ENCODE results near the gene SPEG.
"Not testable (repeated sequence)": the region's sequence is repeated elsewhere in the genome, so short reads cannot be mapped to it uniquely, and the experiment has no call there.

The SPEG gene

DNA sequence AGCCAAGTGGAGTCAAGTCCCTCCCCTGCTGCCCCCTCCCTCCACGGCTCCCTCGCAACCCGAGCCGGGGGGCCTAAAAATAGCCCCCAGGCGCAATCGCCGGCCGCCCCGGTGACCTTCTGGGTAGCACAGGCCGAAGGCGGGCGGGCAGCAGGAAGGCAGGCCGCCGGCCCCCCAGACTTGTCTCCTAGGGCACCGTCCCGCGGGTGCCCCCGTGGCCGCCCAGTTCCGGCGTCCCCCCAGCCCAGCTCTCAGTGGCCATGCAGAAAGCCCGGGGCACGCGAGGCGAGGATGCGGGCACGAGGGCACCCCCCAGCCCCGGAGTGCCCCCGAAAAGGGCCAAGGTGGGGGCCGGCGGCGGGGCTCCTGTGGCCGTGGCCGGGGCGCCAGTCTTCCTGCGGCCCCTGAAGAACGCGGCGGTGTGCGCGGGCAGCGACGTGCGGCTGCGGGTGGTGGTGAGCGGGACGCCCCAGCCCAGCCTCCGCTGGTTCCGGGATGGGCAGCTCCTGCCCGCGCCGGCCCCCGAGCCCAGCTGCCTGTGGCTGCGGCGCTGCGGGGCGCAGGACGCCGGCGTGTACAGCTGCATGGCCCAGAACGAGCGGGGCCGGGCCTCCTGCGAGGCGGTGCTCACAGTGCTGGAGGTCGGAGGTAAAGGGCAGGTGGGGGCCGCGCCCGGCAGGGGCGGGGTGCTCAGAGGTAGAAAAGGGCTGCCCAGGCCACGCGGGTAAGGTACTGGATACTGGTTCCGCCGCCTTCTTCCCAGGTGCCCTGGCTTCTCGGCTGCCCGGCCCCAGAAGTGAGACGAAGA, at the start of gene SPEG:
Gene SPEG, plus strand, starts transcription at position 126 of the 808 bp plus-strand sequence. Its CDS starts 135 bp downstream, at position 261.
- H3K4me3 Mint-ChIP-seq = peak within 1 kb of the TSS in 1 of 2 donors; percentile 19
- H3K9me3 Mint-ChIP-seq = no peaks in the 10 kb centered on the region
- H3K27ac Mint-ChIP-seq = no peak within 1 kb of the TSS
- H3K4me1 Mint-ChIP-seq = peaks cover 9% of the 10 kb centered on the region
- DNase-seq (no peak), ATAC-seq (peak; percentile 21)
- peaks cover 9% of the 10 kb centered on the region for H3K27me3 Mint-ChIP-seq

DNA sequence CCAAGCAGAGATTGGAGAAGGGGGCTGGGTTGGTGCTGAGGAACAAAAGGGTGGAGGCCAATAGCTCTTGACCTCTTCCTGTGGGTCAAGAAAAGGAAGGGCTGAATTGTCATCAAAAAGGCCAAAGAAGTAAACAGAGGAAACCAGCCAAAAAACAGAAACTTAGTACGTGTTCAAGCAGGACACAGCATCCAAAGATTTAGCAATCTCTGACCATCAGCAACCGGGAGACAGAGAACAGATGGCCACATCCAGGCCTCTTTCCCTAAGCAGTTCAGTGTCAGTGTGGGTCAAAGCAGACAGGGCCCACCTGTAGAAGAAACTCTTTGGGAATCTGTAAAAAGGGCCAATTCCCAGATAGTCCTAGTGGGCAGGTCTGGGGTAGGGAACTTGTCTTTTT, 49.8 kb upstream of the SPEG start:
- Mint-ChIP-seq H3K27me3 (no peaks in the 10 kb centered on the region), H3K9me3 (no peaks in the 10 kb centered on the region), H3K27ac (peak overlapping the region in 1 of 2 donors; percentile 88), H3K4me1 (peaks cover 44% of the 10 kb centered on the region), H3K4me3 (no peak overlapping the region)
- ATAC-seq (no peak), DNase-seq (no peak)

DNA sequence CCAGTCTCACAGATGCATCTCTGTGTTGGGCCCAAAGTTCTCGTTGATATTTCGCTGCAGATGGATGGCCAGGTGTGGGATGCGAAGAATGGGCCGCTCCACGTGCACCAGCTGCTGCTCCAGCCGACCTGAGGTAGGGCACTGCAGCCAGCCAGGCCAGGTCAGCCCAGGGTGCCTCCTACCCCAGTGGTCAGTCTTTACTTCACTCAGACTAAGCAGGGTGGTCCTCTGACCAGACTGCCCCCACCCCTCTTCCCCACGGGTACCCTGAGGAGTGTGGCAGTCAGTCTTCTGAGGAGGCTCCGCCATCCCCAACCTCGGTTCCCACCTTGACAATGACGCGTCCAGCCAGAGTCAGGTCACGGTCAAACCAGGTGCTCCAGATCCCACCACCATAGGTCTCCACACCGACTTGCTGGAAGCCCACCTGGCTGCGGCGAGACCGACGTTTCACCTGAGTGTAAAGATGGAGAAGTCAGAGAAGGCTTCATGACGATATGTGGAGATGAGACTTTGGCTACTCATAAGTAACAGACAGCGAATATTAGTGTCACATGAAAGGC, 48.6 kb upstream of the SPEG start:
- Mint-ChIP-seq H3K4me3 (peak overlapping the region in 1 of 2 donors; percentile 24), H3K27ac (no peak overlapping the region), H3K4me1 (peaks cover 44% of the 10 kb centered on the region)

DNA sequence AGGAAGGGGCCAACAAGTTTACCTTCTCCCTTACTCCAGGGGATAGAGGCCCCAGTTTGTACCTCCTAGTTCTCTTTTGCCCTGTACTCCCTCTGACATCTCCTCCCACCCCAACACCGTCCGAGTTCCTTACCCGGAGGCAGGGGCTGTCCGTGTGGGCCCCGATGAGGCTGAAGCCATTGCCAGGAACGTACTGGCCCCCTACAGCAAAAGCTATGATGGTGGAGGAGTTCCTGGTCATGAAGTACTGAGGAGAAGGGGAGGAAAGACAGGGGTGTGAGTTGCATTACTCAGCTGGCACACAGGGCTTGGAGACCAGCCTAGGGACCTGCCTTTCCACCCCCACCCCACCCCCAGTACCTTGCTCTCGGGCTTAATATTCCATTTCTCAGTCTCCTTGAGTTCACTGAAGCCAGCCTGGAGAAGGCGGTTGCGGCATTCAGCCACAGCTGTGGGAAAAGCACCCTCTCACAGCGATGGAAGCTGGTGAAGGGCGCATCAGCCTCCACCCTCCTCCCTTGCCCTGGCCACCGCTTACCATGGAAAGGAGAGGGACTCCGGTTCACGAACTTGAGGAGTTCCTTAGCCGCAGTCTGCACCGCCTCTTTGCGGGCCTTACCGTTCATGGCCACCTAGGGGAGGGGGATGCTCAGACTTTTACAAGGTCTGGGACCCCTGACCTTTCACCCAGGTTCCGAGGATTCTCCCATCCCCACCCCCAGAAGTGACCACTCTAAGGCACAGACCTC, 47.9 kb upstream of the SPEG start:
- H3K27ac Mint-ChIP-seq = peak overlapping the region; percentile 98 to 99
- no peaks in the 10 kb centered on the region for H3K9me3 Mint-ChIP-seq
- DNase-seq (no peak), ATAC-seq (no peak)
- H3K4me3 Mint-ChIP-seq = peak overlapping the region; percentile 97 to 98
- no peaks in the 10 kb centered on the region for H3K27me3 Mint-ChIP-seq
- H3K4me1 Mint-ChIP-seq = peaks cover 44% of the 10 kb centered on the region

More for the DNA sequence above, 48.6 kb upstream of the SPEG start:
- ATAC-seq (no peak), DNase-seq (no peak)
- H3K27me3 Mint-ChIP-seq = no peaks in the 10 kb centered on the region
- H3K9me3 Mint-ChIP-seq = no peaks in the 10 kb centered on the region

DNA sequence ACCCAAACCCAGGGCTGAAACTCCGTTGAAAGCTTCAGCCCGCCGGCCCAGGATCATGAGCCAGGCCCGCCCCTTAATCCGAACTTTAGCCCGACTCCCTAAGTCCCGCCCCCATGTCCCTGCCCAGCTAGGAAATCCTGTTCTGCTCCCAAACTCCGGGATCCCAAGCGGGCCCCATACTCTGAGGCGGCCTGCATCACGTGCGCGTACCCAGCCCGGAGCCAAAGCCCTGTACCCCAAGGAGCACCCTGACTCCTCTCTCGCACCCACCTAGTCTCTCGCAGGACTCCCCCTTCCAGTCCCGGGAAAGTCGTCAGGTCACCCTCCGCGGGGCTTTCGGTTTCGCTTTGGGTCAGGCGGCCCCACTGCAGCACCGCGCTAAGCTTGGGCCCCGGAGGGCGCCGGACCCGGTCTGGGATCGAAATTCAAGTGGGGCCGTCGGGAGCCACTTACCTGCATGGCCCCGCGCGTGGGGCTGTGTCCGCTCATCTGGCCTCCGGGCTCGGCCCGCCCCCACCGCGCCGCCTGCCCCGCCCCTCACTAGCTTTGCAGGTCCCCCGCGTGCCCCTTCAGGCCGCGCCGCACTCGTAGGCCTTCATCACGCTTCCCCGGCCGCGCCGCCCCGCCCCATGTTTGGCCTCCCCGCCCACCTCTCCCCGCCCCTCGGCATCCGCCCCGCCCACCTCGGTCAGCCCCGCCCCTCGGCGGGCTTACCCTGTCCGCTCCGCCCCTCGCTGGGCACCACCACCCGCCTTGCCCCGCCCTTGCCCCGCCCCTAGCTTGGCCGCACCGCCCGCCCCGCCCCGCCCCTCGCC, 47.1 kb upstream of the SPEG start, which contains the start of gene DNPEP:
Gene DNPEP, minus strand, starts transcription at position 607 of the 815 bp plus-strand sequence. Its CDS starts 118 bp downstream, at position 489.
- peak within 1 kb of the TSS; percentile 97 to 98 for H3K4me3 Mint-ChIP-seq
- peaks cover 44% of the 10 kb centered on the region for H3K4me1 Mint-ChIP-seq
- peak within 1 kb of the TSS; percentile 98 to 99 for H3K27ac Mint-ChIP-seq
- no peaks in the 10 kb centered on the region for H3K9me3 Mint-ChIP-seq
- no peaks in the 10 kb centered on the region for H3K27me3 Mint-ChIP-seq
- DNase-seq (peak; percentile 93 to 94), ATAC-seq (peak; percentile 76)

DNA sequence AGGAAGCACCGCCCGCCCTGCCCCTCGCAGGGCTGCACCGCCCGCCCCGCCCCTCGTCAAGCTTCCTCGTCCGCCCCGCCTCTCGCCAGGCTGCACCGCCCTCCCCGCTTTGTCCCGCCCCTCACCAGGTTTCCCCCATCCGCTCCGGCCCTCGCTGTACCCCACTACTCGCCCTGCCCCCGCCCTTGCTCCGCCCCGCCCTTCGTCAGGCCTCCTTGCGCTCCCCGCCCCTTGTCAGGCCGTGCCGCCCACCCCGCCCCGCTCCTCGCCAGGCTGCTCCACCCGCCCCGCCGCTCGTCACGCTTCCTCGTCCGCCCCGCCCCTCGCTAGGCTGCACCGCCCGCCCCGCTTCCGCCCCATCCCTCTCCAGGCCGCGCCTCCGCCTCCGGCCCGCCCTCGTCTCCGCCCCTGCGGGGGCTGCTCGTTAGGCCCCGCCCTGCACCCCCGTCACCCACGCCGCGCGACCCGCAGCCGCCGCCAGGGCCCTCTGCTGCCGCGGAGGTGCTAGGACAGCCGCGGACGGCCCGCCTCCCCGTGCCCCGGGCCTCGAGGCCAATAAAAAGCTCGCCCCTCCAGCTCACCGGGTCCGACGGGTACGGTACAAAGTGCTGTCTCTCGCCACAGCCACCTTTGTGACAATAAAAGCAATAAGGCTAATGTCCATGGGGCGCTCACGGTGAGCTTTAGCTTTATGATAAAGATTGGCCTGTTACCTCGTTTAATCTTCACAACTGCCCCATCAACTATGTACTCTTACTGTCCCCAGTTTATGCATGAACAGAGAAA, 46.3 kb upstream of the SPEG start:
- Mint-ChIP-seq H3K9me3 (no peaks in the 10 kb centered on the region), H3K27me3 (no peaks in the 10 kb centered on the region), H3K4me1 (peaks cover 43% of the 10 kb centered on the region), H3K4me3 (peak overlapping the region; percentile 74 to 80), H3K27ac (peak overlapping the region; percentile 34 to 49)
- DNase-seq = peak; percentile 98 to 100
- peak; percentile 81 for ATAC-seq

DNA sequence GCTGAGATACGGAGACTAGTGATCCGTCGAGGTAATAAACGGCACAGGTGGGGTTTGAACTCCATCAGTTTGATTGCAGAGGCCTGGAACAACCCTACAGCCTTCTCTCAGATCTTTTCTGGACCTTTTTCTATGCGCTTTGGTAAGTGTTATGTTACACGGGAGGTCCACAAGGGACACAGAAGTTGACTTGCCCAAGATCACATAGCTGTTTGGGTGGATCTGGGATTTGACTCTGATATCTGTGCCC, 45.8 kb upstream of the SPEG start:
- Mint-ChIP-seq H3K4me1 (peaks cover 38% of the 10 kb centered on the region), H3K27ac (peak overlapping the region in 1 of 2 donors; percentile 34), H3K9me3 (no peaks in the 10 kb centered on the region), H3K4me3 (peak overlapping the region; percentile 74 to 80), H3K27me3 (no peaks in the 10 kb centered on the region)
- ATAC-seq = no peak
- DNase-seq = no peak

DNA sequence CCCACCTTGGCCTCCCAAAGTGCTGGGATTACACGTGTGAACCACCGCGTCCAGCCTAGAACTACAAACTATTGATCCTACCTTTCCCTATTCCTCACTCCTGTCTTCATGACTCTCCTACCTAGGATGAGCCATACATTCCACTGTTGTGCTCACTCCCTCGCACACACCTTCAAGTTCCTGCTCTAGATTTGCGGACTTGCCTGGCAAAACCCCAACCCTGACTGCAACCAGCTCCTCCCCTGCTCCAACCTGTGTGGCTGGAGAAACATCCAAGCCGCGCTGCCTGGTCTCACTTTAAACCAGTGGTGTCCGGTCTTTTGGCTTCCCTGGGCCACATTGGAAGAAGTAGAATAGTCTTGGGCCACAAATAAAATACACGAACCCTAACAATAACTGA, 41.9 kb upstream of the SPEG start:
- no peak overlapping the region for H3K4me3 Mint-ChIP-seq
- no peaks in the 10 kb centered on the region for H3K27me3 Mint-ChIP-seq
- no peak overlapping the region for H3K27ac Mint-ChIP-seq
- ATAC-seq (no peak), DNase-seq (no peak)
- H3K4me1 Mint-ChIP-seq = peaks cover 12% of the 10 kb centered on the region
- no peaks in the 10 kb centered on the region for H3K9me3 Mint-ChIP-seq

DNA sequence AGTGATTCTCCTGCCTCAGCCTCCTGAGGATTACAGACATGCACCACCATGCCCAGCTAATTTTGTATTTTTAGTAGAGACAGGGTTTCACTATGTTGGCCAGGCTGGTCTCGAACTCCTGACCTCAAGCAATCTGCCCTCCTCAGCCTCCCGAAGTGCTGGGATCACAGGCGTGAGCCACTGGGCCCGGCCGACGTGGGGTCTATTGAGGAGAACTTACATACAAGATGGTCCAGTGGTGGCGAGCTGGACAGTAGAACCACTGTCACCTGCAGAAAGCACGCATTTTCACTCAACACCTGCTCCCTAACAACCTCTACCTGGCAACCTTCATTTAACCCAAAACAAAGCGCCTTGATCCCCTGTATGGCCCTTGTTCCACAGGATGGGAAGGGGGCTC, 39.6 kb upstream of the SPEG start:
- DNase-seq, H3K27me3 Mint-ChIP-seq, H3K4me1 Mint-ChIP-seq, ATAC-seq, H3K27ac Mint-ChIP-seq, H3K4me3 Mint-ChIP-seq, H3K9me3 Mint-ChIP-seq: not testable (repeated sequence)

DNA sequence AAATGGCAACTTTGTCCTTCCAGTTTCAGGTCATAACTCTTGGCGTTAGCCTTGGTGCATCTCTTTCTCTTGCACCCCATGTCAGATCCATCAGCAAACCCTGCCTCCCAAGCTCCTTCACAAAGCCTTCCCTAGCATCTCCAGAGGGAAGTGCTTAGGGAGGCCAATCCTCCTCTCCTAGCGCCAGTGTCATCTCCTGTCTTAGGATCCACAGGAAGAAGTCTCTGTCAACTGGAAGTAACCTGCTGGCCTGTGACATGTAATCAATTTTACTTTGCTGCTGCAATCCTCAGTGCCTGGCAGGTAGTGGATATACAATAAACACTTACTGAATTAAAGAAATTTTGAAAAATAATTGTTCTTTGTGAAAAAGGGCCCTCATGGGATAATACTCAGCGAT, 39.0 kb upstream of the SPEG start:
- peaks cover 8% of the 10 kb centered on the region for H3K4me1 Mint-ChIP-seq
- H3K4me3 Mint-ChIP-seq = no peak overlapping the region
- no peak for ATAC-seq
- no peak overlapping the region for H3K27ac Mint-ChIP-seq
- no peaks in the 10 kb centered on the region for H3K9me3 Mint-ChIP-seq
- DNase-seq = no peak
- H3K27me3 Mint-ChIP-seq = no peaks in the 10 kb centered on the region

DNA sequence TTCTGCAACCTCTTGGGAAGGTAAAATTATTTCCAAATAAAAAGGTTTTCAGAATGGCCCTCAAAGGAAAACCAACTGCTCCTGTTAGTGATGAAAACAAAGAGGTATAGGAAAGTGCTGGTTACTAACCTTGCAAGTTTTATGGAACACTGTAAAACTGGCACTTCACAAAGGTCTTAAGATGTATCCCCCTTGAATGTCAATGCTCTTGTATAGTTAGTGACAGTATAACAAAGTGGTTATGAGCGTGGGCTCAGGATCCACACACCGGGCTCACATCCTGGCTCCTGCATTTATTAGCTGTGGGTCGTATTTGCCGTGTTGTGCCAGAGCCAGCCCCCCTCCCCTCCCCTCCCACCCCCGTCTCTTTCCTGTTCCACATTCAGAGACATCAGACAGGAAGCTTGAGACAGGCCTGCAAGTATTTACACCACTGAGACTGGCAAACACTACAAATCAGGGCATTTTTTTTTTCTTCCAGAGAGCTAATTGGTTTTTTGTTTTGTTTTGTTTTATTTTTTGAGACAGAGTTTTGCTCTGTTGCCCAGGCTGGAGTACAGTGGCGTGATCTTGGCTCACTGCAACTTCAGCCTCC, 37.7 kb upstream of the SPEG start:
- no peak for ATAC-seq
- Mint-ChIP-seq H3K27me3 (no peaks in the 10 kb centered on the region), H3K27ac (peak overlapping the region in 1 of 2 donors; percentile 58)

DNA sequence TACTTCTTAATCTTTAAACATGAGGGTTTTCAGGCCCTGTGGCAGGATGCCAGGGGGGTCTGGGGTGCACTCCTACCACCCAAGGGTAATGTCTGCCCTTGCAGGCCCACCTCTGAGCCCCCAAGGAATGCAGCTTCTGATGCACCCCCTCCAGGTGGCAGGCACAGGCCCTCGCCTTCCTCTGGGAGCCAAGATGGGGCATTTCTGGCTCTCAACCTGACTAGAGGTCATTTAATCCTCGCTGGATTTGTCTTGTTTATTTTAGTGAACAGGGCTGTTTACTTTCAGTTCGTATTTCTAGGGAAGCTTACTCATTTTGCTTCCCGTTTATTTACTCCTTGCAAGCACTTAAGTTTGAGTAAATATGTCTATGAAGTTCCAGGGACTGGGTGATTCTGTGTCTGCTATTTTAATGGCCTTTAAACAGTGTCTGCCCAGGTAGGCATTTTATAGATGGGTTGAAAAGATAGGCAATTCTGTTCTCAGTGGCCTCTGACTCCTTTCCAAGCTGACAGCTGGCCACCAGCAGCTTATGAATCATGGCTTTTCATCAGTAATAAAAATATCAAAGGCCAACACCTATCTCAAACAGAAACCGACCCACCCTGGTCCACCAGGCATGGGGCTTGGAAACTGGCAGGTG, 35.8 kb upstream of the SPEG start:
- Mint-ChIP-seq H3K9me3 (no peaks in the 10 kb centered on the region), H3K27me3 (peaks cover 5% of the 10 kb centered on the region), H3K4me1 (peaks cover 8% of the 10 kb centered on the region), H3K4me3 (no peak overlapping the region), H3K27ac (no peak overlapping the region)
- DNase-seq (no peak), ATAC-seq (no peak)

More for the DNA sequence above, 37.7 kb upstream of the SPEG start:
- Mint-ChIP-seq H3K9me3 (no peaks in the 10 kb centered on the region), H3K4me1 (peaks cover 8% of the 10 kb centered on the region), H3K4me3 (no peak overlapping the region)
- no peak for DNase-seq

DNA sequence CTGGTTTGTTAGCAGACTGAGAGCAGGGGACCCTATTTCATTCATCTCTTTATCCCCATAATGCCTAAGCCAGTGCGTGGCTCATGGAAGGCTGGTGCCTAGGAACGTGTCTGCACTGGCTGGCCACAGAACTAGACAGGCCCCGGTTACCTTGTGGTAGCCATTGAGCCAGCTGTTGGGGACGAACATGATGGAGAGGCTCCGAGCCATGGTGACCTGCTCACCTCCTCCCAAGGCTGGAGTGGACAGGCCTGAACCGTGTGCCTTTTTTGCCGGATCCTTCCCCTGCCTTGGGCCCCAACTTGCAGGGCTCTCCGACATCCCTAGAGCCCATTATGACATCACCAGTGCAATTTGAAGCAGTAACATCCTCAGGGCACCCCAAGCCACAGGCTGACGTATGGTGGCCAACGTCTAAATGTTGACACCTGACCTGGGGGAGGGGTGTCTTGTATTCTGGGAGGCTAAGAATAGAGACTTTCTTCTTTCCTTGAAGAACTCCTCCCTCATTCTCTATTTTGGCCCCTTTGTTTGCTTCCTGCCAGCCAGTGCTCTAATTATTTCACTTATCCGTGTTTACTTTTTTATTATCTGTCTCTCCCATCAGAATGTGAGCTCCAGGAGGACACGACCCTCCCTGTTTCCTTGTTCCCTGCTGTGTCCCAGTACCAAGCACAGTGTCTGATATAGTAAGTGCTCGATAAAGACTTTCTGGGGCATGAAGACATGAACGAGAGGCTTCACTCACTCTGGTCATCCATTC, 34.7 kb upstream of the SPEG start:
- H3K27ac Mint-ChIP-seq = no peak overlapping the region
- peaks cover 8% of the 10 kb centered on the region for H3K4me1 Mint-ChIP-seq
- DNase-seq (no peak), ATAC-seq (no peak)
- H3K27me3 Mint-ChIP-seq = peaks cover 15% of the 10 kb centered on the region
- no peak overlapping the region for H3K4me3 Mint-ChIP-seq
- H3K9me3 Mint-ChIP-seq = no peaks in the 10 kb centered on the region

All from stimulated activated naive CD8-positive, alpha-beta T cell treated with anti-CD3 and anti-CD28 coated beads, Interleukin-15, amount 100 ng/mL, for 72 hours (primary cell).